ENCODE measurements around the gene RTP5. TPM values are rescaled to one million over a fixed set of nuclear protein-coding genes. Genes with fewer than 3 reads are reported as not detected.

Gene RTP5
- polyA plus RNA-seq, 1 experiment = not detected

DNA sequence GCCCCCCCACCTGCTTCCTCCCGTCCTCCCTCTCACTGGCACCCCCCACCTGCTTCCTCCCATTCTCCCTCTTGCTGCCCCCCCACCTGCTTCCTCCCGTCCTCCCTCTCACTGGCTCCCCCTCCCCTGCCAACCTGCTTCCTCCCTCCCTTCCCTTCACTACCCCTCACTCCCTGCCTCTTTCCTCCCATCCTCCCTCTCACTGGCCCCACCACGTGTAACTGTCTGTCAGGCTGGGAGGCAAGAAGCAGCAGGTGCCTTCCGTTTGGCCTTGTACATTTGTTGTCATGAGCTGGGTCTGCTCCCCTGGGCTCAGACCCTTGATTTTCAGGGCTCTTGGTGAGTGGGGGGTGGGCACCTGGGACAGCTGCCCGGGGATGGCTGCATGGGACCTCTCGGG, 19.1 kb downstream of the RTP5 start:
- TF ChIP-seq, protein P1, sequence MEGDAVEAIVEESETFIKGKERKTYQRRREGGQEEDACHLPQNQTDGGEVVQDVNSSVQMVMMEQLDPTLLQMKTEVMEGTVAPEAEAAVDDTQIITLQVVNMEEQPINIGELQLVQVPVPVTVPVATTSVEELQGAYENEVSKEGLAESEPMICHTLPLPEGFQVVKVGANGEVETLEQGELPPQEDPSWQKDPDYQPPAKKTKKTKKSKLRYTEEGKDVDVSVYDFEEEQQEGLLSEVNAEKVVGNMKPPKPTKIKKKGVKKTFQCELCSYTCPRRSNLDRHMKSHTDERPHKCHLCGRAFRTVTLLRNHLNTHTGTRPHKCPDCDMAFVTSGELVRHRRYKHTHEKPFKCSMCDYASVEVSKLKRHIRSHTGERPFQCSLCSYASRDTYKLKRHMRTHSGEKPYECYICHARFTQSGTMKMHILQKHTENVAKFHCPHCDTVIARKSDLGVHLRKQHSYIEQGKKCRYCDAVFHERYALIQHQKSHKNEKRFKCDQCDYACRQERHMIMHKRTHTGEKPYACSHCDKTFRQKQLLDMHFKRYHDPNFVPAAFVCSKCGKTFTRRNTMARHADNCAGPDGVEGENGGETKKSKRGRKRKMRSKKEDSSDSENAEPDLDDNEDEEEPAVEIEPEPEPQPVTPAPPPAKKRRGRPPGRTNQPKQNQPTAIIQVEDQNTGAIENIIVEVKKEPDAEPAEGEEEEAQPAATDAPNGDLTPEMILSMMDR (IDR thresholded peaks at IDR 0.05; ENCODE audit: insufficient read depth, low read depth, low read length) = no peak
- ChIA-PET POLR2A (no interaction called here), CTCF (no interaction called here)
- Histone ChIP-seq H3K4me3 (ENCODE audit: low read depth, low read length) (no peak overlapping the region), H3K36me3 (ENCODE audit: control insufficient read depth, insufficient read depth, low read length) (no peaks in the 10 kb centered on the region), H3K27me3 (ENCODE audit: control insufficient read depth, insufficient read depth, low read length) (no peaks in the 10 kb centered on the region)
- DNase-seq (ENCODE audit: low read depth) = no peak

DNA sequence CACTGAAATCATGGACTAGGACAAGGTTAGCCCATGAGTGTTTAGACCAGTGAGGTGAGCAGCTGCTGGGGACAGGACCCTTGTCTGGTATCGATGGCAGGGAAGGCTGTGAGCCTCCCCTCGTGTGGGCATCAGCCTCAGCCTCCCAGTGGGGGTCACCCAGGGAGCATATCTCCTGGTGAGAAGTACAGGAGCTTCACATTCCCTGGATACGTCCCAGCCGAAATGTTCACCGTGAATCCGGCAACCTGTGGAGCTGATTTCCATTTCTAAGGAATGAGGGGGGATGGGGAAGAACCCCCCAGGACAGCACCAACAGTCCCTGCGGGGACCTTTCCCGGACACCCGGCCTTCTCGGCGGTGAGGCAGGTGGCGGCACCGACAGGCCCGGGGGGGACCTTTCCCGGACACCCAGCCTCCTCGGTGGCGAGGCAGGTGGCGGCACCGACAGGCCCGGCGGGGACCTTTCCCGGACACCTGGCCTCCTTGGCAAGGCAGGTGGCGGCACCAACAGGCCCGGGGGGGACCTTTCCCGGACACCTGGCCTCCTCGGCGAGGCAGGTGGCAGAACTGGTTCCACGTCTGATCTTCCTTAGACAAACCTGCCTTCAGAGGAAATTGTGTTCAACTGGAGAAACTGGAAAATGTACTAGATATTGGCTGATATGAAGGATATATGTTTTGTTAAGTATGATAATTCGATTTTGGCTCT, 21.2 kb downstream of the RTP5 start:
- H3K27me3 ChIP-seq (ENCODE audit: control insufficient read depth, insufficient read depth, low read length) = no peaks in the 10 kb centered on the region
- POLR2A ChIA-PET = no interaction called here
- DNase-seq (ENCODE audit: low read depth) = no peak

DNA sequence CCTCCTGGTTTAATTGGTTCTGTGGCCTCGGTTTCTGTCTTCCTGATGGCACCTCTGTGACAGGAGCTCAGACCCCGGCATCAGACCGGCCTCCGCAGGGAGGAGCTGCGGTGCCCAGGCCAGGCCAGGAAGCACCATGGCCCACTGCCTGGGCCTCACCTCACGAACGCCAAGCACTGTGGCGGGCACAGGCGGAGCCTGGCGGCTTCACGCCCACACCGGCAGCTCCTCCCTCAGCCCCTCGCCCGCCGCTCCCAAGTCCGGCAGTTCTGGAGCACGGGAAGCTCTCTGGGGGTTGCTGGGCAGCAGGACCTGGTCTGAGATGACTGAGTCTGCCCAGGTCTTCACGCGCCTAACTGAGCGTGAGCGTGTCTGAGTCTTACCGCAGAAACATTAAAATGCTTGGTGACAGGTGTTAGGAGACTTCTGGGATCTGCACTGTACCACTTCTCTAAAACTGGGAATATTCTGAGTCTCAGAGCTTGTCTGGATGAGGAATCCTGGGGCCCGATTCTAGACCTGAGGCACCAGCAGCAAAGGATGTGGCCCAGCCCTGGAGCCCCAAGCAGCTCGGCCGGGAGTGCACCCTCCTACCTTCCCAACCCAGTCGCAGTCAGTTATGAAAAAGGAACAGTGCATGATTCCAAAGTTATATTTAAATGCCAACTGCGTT, 21.9 kb downstream of the RTP5 start:
- CTCF ChIA-PET = interaction anchor here (1.6 kb wide), 1 partner anchor 13 kb away, joined by 4 read pairs; no protein-coding TSS in a partner anchor
- POLR2A ChIA-PET = no interaction called here
- H3K4me3 ChIP-seq (ENCODE audit: low read depth, low read length) = no peak overlapping the region
- no peaks in the 10 kb centered on the region for H3K36me3 ChIP-seq (ENCODE audit: control insufficient read depth, insufficient read depth, low read length)
- no peak for DNase-seq (ENCODE audit: low read depth)
- TF ChIP-seq, protein P1 (IDR thresholded peaks at IDR 0.05; ENCODE audit: insufficient read depth, low read depth, low read length) = no peak
- no peaks in the 10 kb centered on the region for H3K27me3 ChIP-seq (ENCODE audit: control insufficient read depth, insufficient read depth, low read length)

More for the DNA sequence above, 21.2 kb downstream of the RTP5 start:
- CTCF ChIA-PET = interaction anchor here (1.6 kb wide), 1 partner anchor 13 kb away, joined by 4 read pairs; no protein-coding TSS in a partner anchor
- Histone ChIP-seq H3K36me3 (ENCODE audit: control insufficient read depth, insufficient read depth, low read length) (no peaks in the 10 kb centered on the region), H3K4me3 (ENCODE audit: low read depth, low read length) (no peak overlapping the region)
- TF ChIP-seq, protein P1 (IDR thresholded peaks at IDR 0.05; ENCODE audit: insufficient read depth, low read depth, low read length) = no peak

DNA sequence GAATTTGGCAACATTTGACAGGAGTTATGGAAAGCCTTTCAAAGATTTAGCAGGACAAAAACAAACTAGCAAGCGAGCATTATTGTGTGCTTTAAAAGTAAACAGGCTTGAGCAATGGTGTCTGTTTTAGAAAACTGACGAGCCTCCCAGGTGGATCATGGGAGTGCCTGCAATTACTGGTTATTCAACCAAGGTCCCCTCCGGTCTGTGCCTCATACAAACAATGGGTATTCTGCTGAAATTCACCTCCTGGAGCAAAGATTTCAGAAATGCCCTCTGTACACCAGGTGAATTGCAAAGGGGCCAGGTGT, 22.4 kb downstream of the RTP5 start:
- Histone ChIP-seq H3K4me3 (ENCODE audit: low read depth, low read length) (no peak overlapping the region), H3K36me3 (ENCODE audit: control insufficient read depth, insufficient read depth, low read length) (no peaks in the 10 kb centered on the region), H3K27me3 (ENCODE audit: control insufficient read depth, insufficient read depth, low read length) (no peaks in the 10 kb centered on the region)
- POLR2A ChIA-PET = no interaction called here
- DNase-seq (ENCODE audit: low read depth) = no peak
- CTCF ChIA-PET = interaction anchor here (1.6 kb wide), 1 partner anchor 14 kb away, joined by 4 read pairs; no protein-coding TSS in a partner anchor
- TF ChIP-seq, protein P1 (IDR thresholded peaks at IDR 0.05; ENCODE audit: insufficient read depth, low read depth, low read length) = no peak

DNA sequence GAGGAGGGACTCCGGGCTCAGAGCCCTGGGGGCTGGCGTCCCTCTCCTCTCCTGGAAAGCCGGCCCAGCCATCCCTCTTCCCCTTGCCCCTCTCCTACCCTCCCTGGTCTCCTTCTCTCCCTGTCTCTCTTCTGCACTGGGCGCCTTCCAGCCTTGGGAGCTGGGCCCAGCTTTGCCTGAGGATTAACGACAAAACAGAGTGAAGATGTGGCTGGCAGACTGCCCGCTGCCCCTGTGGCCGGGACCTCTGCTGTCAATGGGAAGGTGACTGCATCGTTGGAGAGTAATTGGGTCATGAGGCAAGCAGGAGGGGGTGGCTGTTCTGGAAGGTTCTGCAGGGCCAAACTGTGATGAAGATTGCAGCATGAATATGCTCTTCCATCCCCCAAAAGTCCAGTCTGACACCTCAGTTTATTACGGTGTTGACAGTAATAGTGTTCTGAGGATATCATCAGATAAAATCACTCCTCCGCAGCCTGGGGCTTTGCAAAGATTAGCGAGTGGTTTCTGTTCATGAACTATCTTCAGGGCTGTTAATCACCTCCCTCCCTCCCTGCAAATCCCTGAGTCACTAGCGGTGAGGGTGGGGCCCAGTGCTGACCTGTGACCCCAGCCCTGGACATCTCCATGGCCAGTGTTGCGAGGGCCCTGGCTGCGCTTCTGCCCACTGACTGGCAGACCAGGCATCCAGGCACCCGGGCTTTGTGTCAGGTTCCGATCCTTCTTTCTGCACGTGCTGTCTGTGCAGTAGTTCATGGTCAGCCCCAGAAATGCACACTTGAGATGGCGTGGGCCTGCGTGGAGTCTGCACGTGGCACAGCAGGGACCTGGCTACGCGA, 23.0 kb downstream of the RTP5 start:
- Histone ChIP-seq H3K36me3 (ENCODE audit: control insufficient read depth, insufficient read depth, low read length) (no peaks in the 10 kb centered on the region), H3K27me3 (ENCODE audit: control insufficient read depth, insufficient read depth, low read length) (no peaks in the 10 kb centered on the region), H3K4me3 (ENCODE audit: low read depth, low read length) (no peak overlapping the region)
- POLR2A ChIA-PET = no interaction called here
- TF ChIP-seq, protein P1 (IDR thresholded peaks at IDR 0.05; ENCODE audit: insufficient read depth, low read depth, low read length) = no peak
- CTCF ChIA-PET = interaction anchor here (1.6 kb wide), 1 partner anchor 15 kb away, joined by 4 read pairs; no protein-coding TSS in a partner anchor
- no peak for DNase-seq (ENCODE audit: low read depth)
